ENCODE measurements around the gene MT3. TPM values are rescaled to one million over a fixed set of nuclear protein-coding genes. Genes with fewer than 3 reads are reported as not detected.

Gene MT3
- total and polyA plus RNA-seq, 2 of the 13 experiments (the other 11 are each of a cell fraction or from before 2014, with no cell fraction given): not detected

GRCh38 chr16:56607675-56608042, 18.3 kb downstream of the MT3 start (continued):
- TF ChIP-seq, protein P1, sequence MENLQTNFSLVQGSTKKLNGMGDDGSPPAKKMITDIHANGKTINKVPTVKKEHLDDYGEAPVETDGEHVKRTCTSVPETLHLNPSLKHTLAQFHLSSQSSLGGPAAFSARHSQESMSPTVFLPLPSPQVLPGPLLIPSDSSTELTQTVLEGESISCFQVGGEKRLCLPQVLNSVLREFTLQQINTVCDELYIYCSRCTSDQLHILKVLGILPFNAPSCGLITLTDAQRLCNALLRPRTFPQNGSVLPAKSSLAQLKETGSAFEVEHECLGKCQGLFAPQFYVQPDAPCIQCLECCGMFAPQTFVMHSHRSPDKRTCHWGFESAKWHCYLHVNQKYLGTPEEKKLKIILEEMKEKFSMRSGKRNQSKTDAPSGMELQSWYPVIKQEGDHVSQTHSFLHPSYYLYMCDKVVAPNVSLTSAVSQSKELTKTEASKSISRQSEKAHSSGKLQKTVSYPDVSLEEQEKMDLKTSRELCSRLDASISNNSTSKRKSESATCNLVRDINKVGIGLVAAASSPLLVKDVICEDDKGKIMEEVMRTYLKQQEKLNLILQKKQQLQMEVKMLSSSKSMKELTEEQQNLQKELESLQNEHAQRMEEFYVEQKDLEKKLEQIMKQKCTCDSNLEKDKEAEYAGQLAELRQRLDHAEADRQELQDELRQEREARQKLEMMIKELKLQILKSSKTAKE (CRISPR knock-in tag; IDR thresholded peaks at IDR 0.05; ENCODE audit: borderline replicate concordance): no peak
- TF ChIP-seq RBAK (CRISPR knock-in tag; IDR thresholded peaks at IDR 0.05) (no peak), REXO4 (CRISPR knock-in tag; IDR thresholded peaks at IDR 0.05; ENCODE audit: borderline replicate concordance) (no peak), ZFX (CRISPR knock-in tag; IDR thresholded peaks at IDR 0.05; ENCODE audit: low read depth) (peak; percentile 20), KLF16 (CRISPR knock-in tag; IDR thresholded peaks at IDR 0.05) (0 out of 4 replicates have a peak, but pooled peaks of 1 of the 2 experiments have one; percentile 22), SNAI1 (CRISPR knock-in tag; IDR thresholded peaks at IDR 0.05; ENCODE audit: borderline replicate concordance) (no peak), ZNF577 (CRISPR knock-in tag; IDR thresholded peaks at IDR 0.05; ENCODE audit: borderline replicate concordance, low read depth) (no peak), ZNF136 (CRISPR knock-in tag; IDR thresholded peaks at IDR 0.05; ENCODE audit: low read depth) (no peak), NFIC (IDR thresholded peaks at IDR 0.05; ENCODE audit: low read length) (no peak), LBX2 (CRISPR knock-in tag; IDR thresholded peaks at IDR 0.05; ENCODE audit: borderline replicate concordance) (0 out of 2 replicates have a peak, but pooled peaks have one; percentile 13), ZNF720 (CRISPR knock-in tag; IDR thresholded peaks at IDR 0.05) (no peak), ZNF775 (CRISPR knock-in tag; IDR thresholded peaks at IDR 0.05; ENCODE audit: borderline replicate concordance) (0 out of 2 replicates have a peak, but pooled peaks have one; percentile 14), ZSCAN21 (CRISPR knock-in tag; IDR thresholded peaks at IDR 0.05; ENCODE audit: borderline replicate concordance) (0 out of 2 replicates have a peak, but pooled peaks have one; percentile 10), SNRNP70 (IDR thresholded peaks at IDR 0.05; ENCODE audit: low read depth, low read length) (no peak), RXRA (CRISPR knock-in tag; IDR thresholded peaks at IDR 0.05) (no peak), ZNF570 (CRISPR knock-in tag; IDR thresholded peaks at IDR 0.05; ENCODE audit: borderline replicate concordance) (no peak), ZNF282 (IDR thresholded peaks at IDR 0.05; ENCODE audit: partially characterized antibody) (no peak)
- TF ChIP-seq, protein P2, sequence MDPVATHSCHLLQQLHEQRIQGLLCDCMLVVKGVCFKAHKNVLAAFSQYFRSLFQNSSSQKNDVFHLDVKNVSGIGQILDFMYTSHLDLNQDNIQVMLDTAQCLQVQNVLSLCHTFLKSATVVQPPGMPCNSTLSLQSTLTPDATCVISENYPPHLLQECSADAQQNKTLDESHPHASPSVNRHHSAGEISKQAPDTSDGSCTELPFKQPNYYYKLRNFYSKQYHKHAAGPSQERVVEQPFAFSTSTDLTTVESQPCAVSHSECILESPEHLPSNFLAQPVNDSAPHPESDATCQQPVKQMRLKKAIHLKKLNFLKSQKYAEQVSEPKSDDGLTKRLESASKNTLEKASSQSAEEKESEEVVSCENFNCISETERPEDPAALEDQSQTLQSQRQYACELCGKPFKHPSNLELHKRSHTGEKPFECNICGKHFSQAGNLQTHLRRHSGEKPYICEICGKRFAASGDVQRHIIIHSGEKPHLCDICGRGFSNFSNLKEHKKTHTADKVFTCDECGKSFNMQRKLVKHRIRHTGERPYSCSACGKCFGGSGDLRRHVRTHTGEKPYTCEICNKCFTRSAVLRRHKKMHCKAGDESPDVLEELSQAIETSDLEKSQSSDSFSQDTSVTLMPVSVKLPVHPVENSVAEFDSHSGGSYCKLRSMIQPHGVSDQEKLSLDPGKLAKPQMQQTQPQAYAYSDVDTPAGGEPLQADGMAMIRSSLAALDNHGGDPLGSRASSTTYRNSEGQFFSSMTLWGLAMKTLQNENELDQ (CRISPR knock-in tag; IDR thresholded peaks at IDR 0.05; ENCODE audit: borderline replicate concordance): no peak
- TF ChIP-seq, protein P3, sequence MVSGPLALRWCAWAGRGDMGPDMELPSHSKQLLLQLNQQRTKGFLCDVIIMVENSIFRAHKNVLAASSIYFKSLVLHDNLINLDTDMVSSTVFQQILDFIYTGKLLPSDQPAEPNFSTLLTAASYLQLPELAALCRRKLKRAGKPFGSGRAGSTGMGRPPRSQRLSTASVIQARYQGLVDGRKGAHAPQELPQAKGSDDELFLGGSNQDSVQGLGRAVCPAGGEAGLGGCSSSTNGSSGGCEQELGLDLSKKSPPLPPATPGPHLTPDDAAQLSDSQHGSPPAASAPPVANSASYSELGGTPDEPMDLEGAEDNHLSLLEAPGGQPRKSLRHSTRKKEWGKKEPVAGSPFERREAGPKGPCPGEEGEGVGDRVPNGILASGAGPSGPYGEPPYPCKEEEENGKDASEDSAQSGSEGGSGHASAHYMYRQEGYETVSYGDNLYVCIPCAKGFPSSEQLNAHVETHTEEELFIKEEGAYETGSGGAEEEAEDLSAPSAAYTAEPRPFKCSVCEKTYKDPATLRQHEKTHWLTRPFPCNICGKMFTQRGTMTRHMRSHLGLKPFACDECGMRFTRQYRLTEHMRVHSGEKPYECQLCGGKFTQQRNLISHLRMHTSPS (CRISPR knock-in tag; IDR thresholded peaks at IDR 0.05; ENCODE audit: low read depth): no peak

Measured in HepG2 (cell line).